Measurements from ENCODE around the gene CAMK2A. TPM values are rescaled to one million over a fixed set of nuclear protein-coding genes. Genes with fewer than 3 reads are reported as not detected.

The CAMK2A gene
- polyA plus RNA-seq, 1 experiment = 0.11 TPM

- Histone ChIP-seq H3K36me3 (ENCODE audit: control insufficient read depth, insufficient read depth, low read length) (no peaks in the 10 kb centered on the region), H3K27me3 (ENCODE audit: control insufficient read depth, insufficient read depth, low read length) (0 out of 2 replicates have a peak, but pooled peaks cover 1% of the 10 kb centered on the region), H3K4me3 (ENCODE audit: low read depth, low read length) (no peak overlapping the region)
- CTCF ChIA-PET = no interaction called here
- TF ChIP-seq CTCF (IDR thresholded peaks at IDR 0.05; ENCODE audit: insufficient read depth, low read depth, low read length) = no peak
- POLR2A ChIA-PET = no interaction called here
- no peak for DNase-seq (ENCODE audit: low read depth)
Observed at GRCh38 chr5:150247726-150248125, 41.8 kb downstream of the CAMK2A start.

GRCh38 chr5:150246835-150247234, 42.7 kb downstream of the CAMK2A start:
- ChIA-PET POLR2A (no interaction called here), CTCF (interaction anchor here (1.0 to 1.2 kb wide), 3 partner anchors 9 to 29 kb away, joined by 3 to 4 read pairs (median 3); no protein-coding TSS in a partner anchor)
- TF ChIP-seq CTCF (IDR thresholded peaks at IDR 0.05; ENCODE audit: insufficient read depth, low read depth, low read length) = no peak
- 0 out of 2 replicates have a peak, but pooled peaks cover 1% of the 10 kb centered on the region for H3K27me3 ChIP-seq (ENCODE audit: control insufficient read depth, insufficient read depth, low read length)
- H3K36me3 ChIP-seq (ENCODE audit: control insufficient read depth, insufficient read depth, low read length) = no peaks in the 10 kb centered on the region
- DNase-seq (ENCODE audit: low read depth) = no peak
- no peak overlapping the region for H3K4me3 ChIP-seq (ENCODE audit: low read depth, low read length)

- Histone ChIP-seq H3K4me3 (ENCODE audit: low read depth, low read length) (no peak overlapping the region), H3K27me3 (ENCODE audit: control insufficient read depth, insufficient read depth, low read length) (0 out of 2 replicates have a peak, but pooled peaks cover 1% of the 10 kb centered on the region), H3K36me3 (ENCODE audit: control insufficient read depth, insufficient read depth, low read length) (no peaks in the 10 kb centered on the region)
- DNase-seq (ENCODE audit: low read depth) = no peak
- ChIA-PET POLR2A (no interaction called here), CTCF (interaction anchor here (1.0 to 1.2 kb wide), 3 partner anchors 9 to 28 kb away, joined by 3 to 4 read pairs (median 3); no protein-coding TSS in a partner anchor)
- TF ChIP-seq CTCF (IDR thresholded peaks at IDR 0.05; ENCODE audit: insufficient read depth, low read depth, low read length) = no peak
Observed at GRCh38 chr5:150246429-150246828, 43.1 kb downstream of the CAMK2A start.

GRCh38 chr5:150245808-150246207, 43.8 kb downstream of the CAMK2A start:
- no peaks in the 10 kb centered on the region for H3K36me3 ChIP-seq (ENCODE audit: control insufficient read depth, insufficient read depth, low read length)
- H3K27me3 ChIP-seq (ENCODE audit: control insufficient read depth, insufficient read depth, low read length) = 0 out of 2 replicates have a peak, but pooled peaks cover 1% of the 10 kb centered on the region
- no peak for DNase-seq (ENCODE audit: low read depth)
- ChIA-PET CTCF (interaction anchor here (1.0 to 1.2 kb wide), 2 partner anchors 8 to 28 kb away, joined by 3 read pairs; no protein-coding TSS in a partner anchor), POLR2A (no interaction called here)
- TF ChIP-seq CTCF (IDR thresholded peaks at IDR 0.05; ENCODE audit: insufficient read depth, low read depth, low read length) = no peak
- no peak overlapping the region for H3K4me3 ChIP-seq (ENCODE audit: low read depth, low read length)

GRCh38 chr5:150245111-150245789, 44.3 kb downstream of the CAMK2A start:
- Histone ChIP-seq H3K4me3 (ENCODE audit: low read depth, low read length) (no peak overlapping the region), H3K36me3 (ENCODE audit: control insufficient read depth, insufficient read depth, low read length) (no peaks in the 10 kb centered on the region), H3K27me3 (ENCODE audit: control insufficient read depth, insufficient read depth, low read length) (0 out of 2 replicates have a peak, but pooled peaks cover 1% of the 10 kb centered on the region)
- no peak for TF ChIP-seq CTCF (IDR thresholded peaks at IDR 0.05; ENCODE audit: insufficient read depth, low read depth, low read length)
- ChIA-PET CTCF (no interaction called here), POLR2A (no interaction called here)
- DNase-seq (ENCODE audit: low read depth) = no peak

Measured in BJ (cell line).